Endothelial cell of hepatic sinusoid (primary cell): ENCODE results near the gene NTRK1.

Experiments
- in situ Hi-C: cut with HindIII; loops from 2 replicates; pipeline ENCODE4 v1.10.0; 2017; ENCODE audit warnings: low sequenced_read_pairs

Gene NTRK1

GRCh38 chr1:156836892-156837291 lies 23.8 kb upstream of the NTRK1 start:
- in situ Hi-C loops = no loop called here

DNA sequence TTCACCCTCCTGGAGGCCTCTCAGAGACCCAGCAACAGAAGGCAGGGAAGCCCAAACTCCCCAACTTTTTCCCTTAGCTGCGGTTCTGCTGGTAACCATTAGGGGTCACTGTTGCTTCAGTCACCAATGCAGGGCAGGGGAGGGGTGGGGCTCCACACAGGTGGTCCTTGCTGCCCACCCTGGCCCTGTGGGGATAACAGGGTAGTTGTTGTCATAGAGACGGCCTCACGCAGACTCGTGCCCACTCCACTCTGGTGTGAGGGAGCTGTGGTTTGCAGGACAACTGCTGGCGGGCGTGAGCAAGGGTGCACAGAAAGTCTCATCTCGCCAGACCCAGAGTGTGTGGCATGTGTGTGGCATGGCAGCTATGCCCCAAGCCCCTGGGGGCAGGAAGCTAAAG lies 21.7 kb upstream of the NTRK1 start:
- in situ Hi-C loops = no loop called here

DNA sequence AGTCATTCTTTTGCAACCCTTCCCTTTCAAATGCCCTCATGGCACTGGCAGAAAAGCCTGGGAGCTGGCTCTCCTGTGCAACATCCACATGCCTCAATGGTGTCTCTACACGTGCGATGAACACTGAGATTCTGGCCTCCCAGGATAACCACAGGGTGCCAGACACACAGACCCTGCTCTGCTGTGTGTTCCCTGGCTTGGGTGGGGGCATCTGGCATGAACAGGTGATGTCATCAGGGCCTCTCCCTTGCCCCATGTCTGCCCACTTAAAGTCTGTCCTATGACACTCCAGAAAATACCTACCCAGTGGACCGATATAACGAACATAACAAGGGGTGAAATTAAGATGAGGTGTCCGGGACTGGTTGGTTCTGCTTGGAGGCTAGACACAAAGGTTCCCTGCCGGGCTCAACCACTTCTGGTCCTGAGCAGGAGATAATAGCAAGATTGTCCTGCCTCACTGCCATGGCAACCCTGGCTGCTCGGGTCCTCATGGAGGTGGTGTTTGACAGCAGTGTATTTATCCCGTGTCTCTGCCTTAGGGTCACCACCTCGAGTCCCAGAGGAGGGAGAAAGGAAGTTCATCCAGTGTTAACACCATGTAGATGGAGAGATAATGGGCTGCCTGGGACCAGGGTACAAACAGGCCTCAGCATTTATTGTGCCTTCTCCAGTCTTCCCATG lies 21.1 kb upstream of the NTRK1 start:
- in situ Hi-C loops = loop anchor here (5.0 kb wide), 3 partner anchors 37 to 82 kb away; partner anchors contain the start of gene PEAR1

DNA sequence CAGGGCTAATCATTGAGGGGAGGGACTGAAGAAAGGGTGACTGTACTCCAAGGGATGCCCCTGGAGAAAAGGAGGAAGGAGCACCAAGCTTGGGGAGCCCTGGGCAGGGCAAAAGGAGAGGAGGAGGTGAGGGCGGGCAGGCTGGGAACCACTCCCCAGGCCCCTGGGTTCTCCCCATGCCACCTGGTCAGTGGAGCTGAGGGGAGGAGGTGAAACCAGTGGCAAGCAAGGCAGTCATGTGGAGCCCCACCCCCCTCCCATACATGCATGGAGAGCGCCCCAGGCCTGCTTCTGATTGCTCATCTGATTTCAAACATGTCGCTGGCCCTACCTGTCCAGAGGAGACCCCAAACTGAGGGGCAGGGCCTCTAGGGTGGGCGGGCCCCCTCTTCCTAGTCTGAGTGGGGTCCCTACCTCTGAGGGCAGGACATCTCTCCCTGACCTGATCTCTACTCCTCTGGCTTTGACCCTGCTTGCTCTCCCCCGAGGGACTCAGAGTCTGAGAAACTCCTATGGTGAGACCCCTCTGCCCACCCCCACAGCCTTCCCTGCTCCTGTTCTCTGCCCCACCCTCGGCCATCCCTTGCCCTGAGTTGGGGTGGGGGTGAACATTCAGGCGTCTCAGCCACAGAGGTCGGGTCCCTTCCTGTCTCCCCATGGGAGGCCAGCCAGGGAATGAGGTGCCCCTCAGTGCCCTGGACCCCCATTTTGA lies 20.3 kb upstream of the NTRK1 start:
- in situ Hi-C loops = loop anchor here (5.0 kb wide), 3 partner anchors 38 to 83 kb away; partner anchors contain the start of gene PEAR1

- in situ Hi-C loops = loop anchor here (5.0 kb wide), 3 partner anchors 39 to 84 kb away; partner anchors contain the start of gene PEAR1
Observed at GRCh38 chr1:156840898-156841279, 19.8 kb upstream of the NTRK1 start.

GRCh38 chr1:156841295-156841855 lies 19.3 kb upstream of the NTRK1 start:
- in situ Hi-C loops = loop anchor here (5.0 kb wide), 3 partner anchors 39 to 84 kb away; partner anchors contain the start of gene PEAR1

DNA sequence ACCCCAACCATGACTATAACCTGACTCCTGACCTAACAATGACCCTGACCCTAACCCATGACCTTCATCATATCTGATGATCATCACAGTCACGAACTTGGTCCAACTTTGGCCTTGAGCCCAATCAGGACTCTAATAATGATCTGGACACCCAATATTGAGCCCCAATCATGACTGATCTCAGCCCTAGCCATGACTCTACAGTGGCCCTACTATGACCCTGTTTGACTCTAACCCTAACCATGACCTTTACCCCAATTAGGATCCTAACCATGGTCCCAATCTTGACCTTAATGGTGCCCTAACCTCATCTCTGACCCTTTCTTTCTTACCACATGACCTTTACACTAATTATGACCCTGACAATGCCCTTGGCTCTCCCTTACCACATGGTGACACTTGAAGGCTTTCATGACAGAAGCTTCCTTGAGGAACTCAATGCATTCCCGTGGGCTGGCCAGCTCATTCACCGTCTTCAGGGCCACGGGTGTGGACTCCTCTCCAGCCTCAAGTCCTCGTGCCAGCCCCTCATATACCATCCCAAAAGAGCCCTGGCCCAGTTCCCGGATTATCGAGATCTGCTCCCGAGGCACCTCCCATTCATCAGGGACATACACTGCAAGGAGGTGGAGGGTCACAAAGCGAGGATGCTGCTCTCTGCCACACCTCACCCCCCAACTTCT lies 17.9 kb upstream of the NTRK1 start:
- in situ Hi-C loops = loop anchor here (5.0 kb wide), 3 partner anchors 40 to 85 kb away; partner anchors contain the start of gene PEAR1

- in situ Hi-C loops = loop anchor here (5.0 kb wide), 3 partner anchors 42 to 87 kb away; partner anchors contain the start of gene PEAR1
Observed at GRCh38 chr1:156844102-156844501, 16.6 kb upstream of the NTRK1 start.

- in situ Hi-C loops = loop anchor here (5.0 kb wide), 3 partner anchors 42 to 87 kb away; partner anchors contain the start of gene PEAR1
Observed at GRCh38 chr1:156844638-156845037, 16.0 kb upstream of the NTRK1 start.

GRCh38 chr1:156845055-156845952 lies 15.4 kb upstream of the NTRK1 start:
- in situ Hi-C loops = no loop called here

- in situ Hi-C loops = no loop called here
Observed at GRCh38 chr1:156845953-156846545, 14.6 kb upstream of the NTRK1 start.

GRCh38 chr1:156846643-156847042 lies 14.0 kb upstream of the NTRK1 start:
- in situ Hi-C loops = no loop called here

- in situ Hi-C loops = no loop called here
Observed at GRCh38 chr1:156847591-156848460, 12.8 kb upstream of the NTRK1 start.

GRCh38 chr1:156848461-156849150 lies 12.1 kb upstream of the NTRK1 start:
- in situ Hi-C loops = no loop called here

DNA sequence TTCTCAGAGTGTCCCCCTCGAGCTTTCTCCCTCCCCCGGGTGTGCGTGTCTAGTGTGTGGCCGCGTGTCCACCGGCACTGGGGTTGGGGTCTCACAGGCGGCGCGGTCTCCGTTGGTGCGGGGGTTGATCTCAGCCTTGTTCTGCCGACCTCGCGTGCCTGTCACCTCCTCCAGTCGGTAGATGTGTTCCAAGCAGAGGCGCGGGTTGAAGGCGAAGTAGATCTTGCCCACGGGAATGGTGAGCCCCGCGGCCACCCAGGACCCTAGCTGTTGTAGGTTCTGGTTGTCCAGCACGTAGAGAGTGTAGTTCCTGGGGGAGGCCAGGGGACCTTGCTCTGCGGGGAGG lies 11.5 kb upstream of the NTRK1 start:
- in situ Hi-C loops = no loop called here

- in situ Hi-C loops = loop anchor here (10.0 kb wide), 1 partner anchor 137 kb away; no protein-coding TSS in a partner anchor
Observed at GRCh38 chr1:156851779-156852417, 8.8 kb upstream of the NTRK1 start.

DNA sequence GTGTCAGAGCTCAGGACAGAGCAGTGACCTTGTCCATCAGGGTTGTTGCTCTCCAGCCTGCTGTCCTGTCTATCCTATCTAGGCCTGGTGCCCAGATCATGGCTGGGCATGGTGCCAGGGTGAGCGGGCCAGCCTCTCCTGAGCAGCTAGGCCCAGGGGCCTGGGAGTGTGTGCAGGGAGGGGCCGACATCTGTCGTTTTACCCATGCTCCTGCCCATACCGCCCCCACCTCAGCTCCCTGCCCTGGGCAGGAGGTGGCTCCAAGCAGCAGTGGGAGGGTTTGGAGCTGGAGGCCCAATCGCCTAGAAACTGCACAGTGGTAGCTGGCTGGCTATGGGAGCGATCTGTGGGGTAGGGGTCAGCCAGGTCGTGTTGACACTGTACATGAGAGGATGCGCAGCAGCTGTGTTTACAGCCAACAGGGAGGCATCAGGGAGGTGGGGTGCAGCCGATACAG lies 8.2 kb upstream of the NTRK1 start:
- in situ Hi-C loops = loop anchor here (10.0 kb wide), 1 partner anchor 138 kb away; no protein-coding TSS in a partner anchor
